Loucy (cell line): Measurements from ENCODE around the gene UPF2.

Experiments used
- H2AFZ ChIP-seq: fragments of 200-600 bp; sonication (generic); 2 replicates; pipeline ENCODE4 v1.6.0; 2016; ENCODE audit warnings: antibody characterized with exemption, mild to moderate bottlenecking, low read length, moderate library complexity
- H3F3A ChIP-seq: fragments of 200-600 bp; 2 replicates; pipeline ENCODE4 v1.6.0; 2016; ENCODE audit warnings: antibody characterized with exemption, low read depth, mild to moderate bottlenecking
- H3K27me3 ChIP-seq: fragments of 200-600 bp; sonication (generic); 2 replicates; pipeline ENCODE4 v1.6.1; 2014; ENCODE audit warnings: low read length, mild to moderate bottlenecking; ENCODE audit not compliant: insufficient read depth, poor library complexity, severe bottlenecking
- H3K36me3 ChIP-seq: fragments of 200-600 bp; sonication (generic); 2 replicates; pipeline ENCODE4 v1.6.1; 2016; ENCODE audit warnings: low read length; ENCODE audit not compliant: insufficient read depth
- H3K4me1 ChIP-seq: fragments of 200-600 bp; sonication (generic); 2 replicates; pipeline ENCODE4 v1.5.1; 2014; ENCODE audit warnings: low read length, mild to moderate bottlenecking; ENCODE audit not compliant: insufficient read depth, poor library complexity, severe bottlenecking
- H3K4me2 ChIP-seq: fragments of 200-600 bp; sonication (generic); 2 replicates; pipeline ENCODE4 v1.6.0; 2014; ENCODE audit warnings: antibody characterized with exemption, low read length, low read depth, mild to moderate bottlenecking; ENCODE audit not compliant: poor library complexity, severe bottlenecking
- H3K4me3 ChIP-seq: fragments of 200-600 bp; sonication (generic); 2 replicates; pipeline ENCODE4 v1.5.1; 2014; ENCODE audit warnings: low read length, mild to moderate bottlenecking, mixed read lengths; ENCODE audit not compliant: poor library complexity, severe bottlenecking
- H3K79me2 ChIP-seq: fragments of 200-600 bp; sonication (generic); 2 replicates; pipeline ENCODE4 v1.6.1; 2014; ENCODE audit warnings: low read length; ENCODE audit not compliant: insufficient read depth
- H3K9ac ChIP-seq: fragments of 200-600 bp; sonication (generic); 2 replicates; pipeline ENCODE4 v1.6.0; 2014; ENCODE audit warnings: mild to moderate bottlenecking, low read depth, low read length, moderate library complexity; ENCODE audit not compliant: poor library complexity, severe bottlenecking
- H3K9me2 ChIP-seq: fragments of 200-600 bp; sonication (generic); replicated peaks from 2 replicates; pipeline ENCODE4 v1.6.1; 2016; ENCODE audit warnings: low read depth, low read length, mixed read lengths
- H3K9me3 ChIP-seq: fragments of 200-600 bp; sonication (generic); 2 replicates; pipeline ENCODE4 v1.6.1; 2014; ENCODE audit warnings: mild to moderate bottlenecking, antibody characterized with exemption, low read length, low read depth; ENCODE audit not compliant: insufficient read depth
- H4K20me1 ChIP-seq: fragments of 200-600 bp; sonication (generic); 2 replicates; pipeline ENCODE4 v1.6.0; 2014; ENCODE audit warnings: antibody characterized with exemption, low read length, mild to moderate bottlenecking; ENCODE audit not compliant: insufficient read depth, poor library complexity, severe bottlenecking
- EZH2phosphoT487 ChIP-seq: fragments of 200-600 bp; IDR thresholded peaks from 2 replicates; pipeline ENCODE4 v1.6.1; 2018; ENCODE audit warnings: antibody characterized with exemption, mild to moderate bottlenecking, moderate library complexity, borderline replicate concordance
- TF ChIP-seq, protein P1 (sequence below): fragments of 200-600 bp; sonication (generic); conservative IDR thresholded peaks from 2 replicates; pipeline ENCODE4 v1.5.1; 2014; ENCODE audit warnings: mild to moderate bottlenecking, antibody characterized with exemption, low read length

Gene UPF2

GRCh38 chr10:11962176-11962575 is 80.4 kb downstream of the UPF2 start:
- Histone ChIP-seq H3K36me3 (peaks cover 88% of the 10 kb centered on the region), H4K20me1 (no peaks in the 10 kb centered on the region), H3K9me3 (peaks cover 6% of the 10 kb centered on the region; the same call in 1 of the 2 replicates), H3K9ac (no peak overlapping the region), H3F3A (no peaks in the 10 kb centered on the region), H2AFZ (no peak overlapping the region), H3K79me2 (no peaks in the 10 kb centered on the region), H3K4me1 (no peaks in the 10 kb centered on the region), H3K9me2 (no peaks in the 10 kb centered on the region), H3K4me2 (no peak overlapping the region), H3K4me3 (no peak overlapping the region), H3K27me3 (no peaks in the 10 kb centered on the region)
- TF ChIP-seq EZH2phosphoT487 = no peak
- TF ChIP-seq, protein P1, sequence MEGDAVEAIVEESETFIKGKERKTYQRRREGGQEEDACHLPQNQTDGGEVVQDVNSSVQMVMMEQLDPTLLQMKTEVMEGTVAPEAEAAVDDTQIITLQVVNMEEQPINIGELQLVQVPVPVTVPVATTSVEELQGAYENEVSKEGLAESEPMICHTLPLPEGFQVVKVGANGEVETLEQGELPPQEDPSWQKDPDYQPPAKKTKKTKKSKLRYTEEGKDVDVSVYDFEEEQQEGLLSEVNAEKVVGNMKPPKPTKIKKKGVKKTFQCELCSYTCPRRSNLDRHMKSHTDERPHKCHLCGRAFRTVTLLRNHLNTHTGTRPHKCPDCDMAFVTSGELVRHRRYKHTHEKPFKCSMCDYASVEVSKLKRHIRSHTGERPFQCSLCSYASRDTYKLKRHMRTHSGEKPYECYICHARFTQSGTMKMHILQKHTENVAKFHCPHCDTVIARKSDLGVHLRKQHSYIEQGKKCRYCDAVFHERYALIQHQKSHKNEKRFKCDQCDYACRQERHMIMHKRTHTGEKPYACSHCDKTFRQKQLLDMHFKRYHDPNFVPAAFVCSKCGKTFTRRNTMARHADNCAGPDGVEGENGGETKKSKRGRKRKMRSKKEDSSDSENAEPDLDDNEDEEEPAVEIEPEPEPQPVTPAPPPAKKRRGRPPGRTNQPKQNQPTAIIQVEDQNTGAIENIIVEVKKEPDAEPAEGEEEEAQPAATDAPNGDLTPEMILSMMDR = no peak

DNA sequence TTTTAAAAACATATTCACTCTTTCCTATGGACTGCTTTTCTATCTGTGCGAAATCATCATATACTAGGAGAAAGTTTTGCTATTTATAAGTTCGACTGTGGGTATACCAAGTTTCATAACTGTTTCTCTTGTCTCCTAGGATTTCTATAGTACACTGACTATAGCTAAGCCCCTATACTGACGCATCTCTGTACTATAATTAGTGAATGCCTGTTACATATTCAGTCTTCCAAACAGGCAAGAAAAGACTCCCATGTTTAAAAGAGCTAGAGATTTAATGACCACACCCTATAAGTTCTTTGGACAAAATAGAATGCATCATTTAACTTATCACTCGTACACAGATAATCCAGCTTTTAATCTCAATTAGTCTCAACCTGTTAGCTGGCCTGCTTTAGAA is 80.8 kb downstream of the UPF2 start:
- no peak overlapping the region for H3K9ac ChIP-seq

DNA sequence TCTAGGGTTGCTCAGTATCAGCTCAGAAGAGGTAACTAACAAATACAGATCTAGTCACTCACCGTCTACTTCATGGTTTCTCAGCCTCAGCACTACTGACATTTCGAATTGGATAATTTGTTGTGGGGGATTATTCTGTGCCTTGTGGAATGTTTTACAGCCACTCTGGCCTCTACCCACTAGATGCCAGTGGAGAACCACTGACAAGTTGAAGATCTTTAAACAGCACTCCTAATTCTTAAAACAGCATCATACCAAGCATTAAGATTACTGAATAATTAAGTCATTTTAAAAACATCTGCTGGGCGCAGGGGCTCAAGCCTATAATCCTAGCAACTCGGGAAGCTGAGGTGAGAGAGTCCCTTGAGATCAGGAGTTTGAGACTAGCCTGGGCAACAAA is 82.6 kb downstream of the UPF2 start:
- no peaks in the 10 kb centered on the region for H3K27me3 ChIP-seq
- H3K9me3 ChIP-seq = no peaks in the 10 kb centered on the region
- H2AFZ ChIP-seq = no peak overlapping the region
- H3F3A ChIP-seq = no peaks in the 10 kb centered on the region
- H3K4me2 ChIP-seq = no peak overlapping the region
- no peaks in the 10 kb centered on the region for H3K79me2 ChIP-seq
- H4K20me1 ChIP-seq = no peaks in the 10 kb centered on the region
- peaks cover 90% of the 10 kb centered on the region; the same call in 1 of the 2 replicates for H3K36me3 ChIP-seq
- TF ChIP-seq, protein P1 = no peak
- TF ChIP-seq EZH2phosphoT487 = no peak
- no peaks in the 10 kb centered on the region for H3K4me1 ChIP-seq
- no peak overlapping the region for H3K4me3 ChIP-seq
- H3K9ac ChIP-seq = no peak overlapping the region
- no peaks in the 10 kb centered on the region for H3K9me2 ChIP-seq

More for the DNA sequence above, 80.8 kb downstream of the UPF2 start:
- H4K20me1 ChIP-seq = no peaks in the 10 kb centered on the region
- TF ChIP-seq, protein P1 = no peak
- TF ChIP-seq EZH2phosphoT487 = no peak
- no peaks in the 10 kb centered on the region for H3F3A ChIP-seq
- no peaks in the 10 kb centered on the region for H3K9me2 ChIP-seq
- no peaks in the 10 kb centered on the region for H3K79me2 ChIP-seq
- H3K27me3 ChIP-seq = no peaks in the 10 kb centered on the region
- H3K9me3 ChIP-seq = peaks cover 6% of the 10 kb centered on the region; the same call in 1 of the 2 replicates
- H3K4me2 ChIP-seq = no peak overlapping the region
- H3K36me3 ChIP-seq = peaks cover 88% of the 10 kb centered on the region
- no peak overlapping the region for H3K4me3 ChIP-seq
- H2AFZ ChIP-seq = no peak overlapping the region
- no peaks in the 10 kb centered on the region for H3K4me1 ChIP-seq
